ENCODE data around the gene SLC15A4. TPM values are rescaled to one million over a fixed set of nuclear protein-coding genes. Genes with fewer than 3 reads are reported as not detected.
"Not testable (repeated sequence)": the region's sequence is repeated elsewhere in the genome, so short reads cannot be mapped to it uniquely, and the experiment has no call there.

Gene SLC15A4
- total and polyA plus RNA-seq, 4 experiments from 2014 or later = 2.0 to 14.6 (median 10.0) TPM

GRCh38 chr12:128852026-128852698 lies 28.4 kb upstream of the SLC15A4 start:
- intact Hi-C loops (cut with micrococcal nuclease) = no loop called here
- H3K27ac Mint-ChIP-seq = no peak overlapping the region
- H3K4me1 Mint-ChIP-seq = peaks cover 0 to 3% (median 0%) of the 10 kb centered on the region in 4 donors
- CTCF ChIA-PET (ENCODE audit: partially characterized antibody) = no interaction called here
- H3K4me3 Mint-ChIP-seq = no peak overlapping the region
- POLR2A ChIA-PET (ENCODE audit: partially characterized antibody) = no interaction called here
- Histone ChIP-seq H3K4me1 (ENCODE audit: insufficient read depth, low read length) (no peaks in the 10 kb centered on the region), H3K9me3 (ENCODE audit: control insufficient read depth in 1 of 2, low read length in 2 of 2) (no peaks in the 10 kb centered on the region), H3K36me3 (ENCODE audit: insufficient read depth, low read length) (no peaks in the 10 kb centered on the region), H3K27me3 (ENCODE audit: insufficient read depth, low read length) (no peaks in the 10 kb centered on the region), H3K27ac (ENCODE audit: low read depth, low read length) (no peak overlapping the region), H3K4me3 (ENCODE audit: low read length in 2 of 2) (no peak overlapping the region)
- H3K36me3 Mint-ChIP-seq = no peaks in the 10 kb centered on the region
- H3K9me3 Mint-ChIP-seq = peaks cover 0 to 7% (median 0%) of the 10 kb centered on the region in 8 donors
- no peak for DNase-seq
- peaks cover 14 to 18% of the 10 kb centered on the region in 2 donors for H3K27me3 Mint-ChIP-seq

- H3K27ac Mint-ChIP-seq; H3K27me3 ChIP-seq (ENCODE audit: insufficient read depth, low read length); intact Hi-C loops (cut with micrococcal nuclease); H3K36me3 Mint-ChIP-seq; H3K4me1 Mint-ChIP-seq; POLR2A ChIA-PET (ENCODE audit: partially characterized antibody); H3K9me3 ChIP-seq (ENCODE audit: control insufficient read depth in 1 of 2, low read length in 2 of 2); H3K4me1 ChIP-seq (ENCODE audit: insufficient read depth, low read length); H3K36me3 ChIP-seq (ENCODE audit: insufficient read depth, low read length); H3K9me3 Mint-ChIP-seq; DNase-seq; CTCF ChIA-PET (ENCODE audit: partially characterized antibody); H3K4me3 ChIP-seq (ENCODE audit: low read length in 2 of 2); H3K4me3 Mint-ChIP-seq; H3K27ac ChIP-seq (ENCODE audit: low read depth, low read length): not testable (repeated sequence)
- H3K27me3 Mint-ChIP-seq = peaks cover 12 to 18% of the 10 kb centered on the region in 2 donors
These were observed 27.7 kb upstream of the SLC15A4 start for GRCh38 chr12:128851429-128851828.

GRCh38 chr12:128850400-128850799 lies 26.6 kb upstream of the SLC15A4 start:
- DNase-seq = no peak
- Histone ChIP-seq H3K4me3 (ENCODE audit: low read length in 2 of 2) (no peak overlapping the region), H3K27me3 (ENCODE audit: insufficient read depth, low read length) (no peaks in the 10 kb centered on the region), H3K36me3 (ENCODE audit: insufficient read depth, low read length) (no peaks in the 10 kb centered on the region), H3K27ac (ENCODE audit: low read depth, low read length) (no peak overlapping the region), H3K4me1 (ENCODE audit: insufficient read depth, low read length) (no peaks in the 10 kb centered on the region), H3K9me3 (ENCODE audit: control insufficient read depth in 1 of 2, low read length in 2 of 2) (no peaks in the 10 kb centered on the region)
- POLR2A ChIA-PET (ENCODE audit: partially characterized antibody) = no interaction called here
- CTCF ChIA-PET (ENCODE audit: partially characterized antibody) = no interaction called here
- Mint-ChIP-seq H3K27me3 (peaks cover 12 to 16% of the 10 kb centered on the region in 2 donors), H3K4me1 (peaks cover 0 to 1% (median 0%) of the 10 kb centered on the region in 4 donors), H3K36me3 (no peaks in the 10 kb centered on the region), H3K9me3 (peaks cover 0 to 5% (median 0%) of the 10 kb centered on the region in 8 donors), H3K4me3 (no peak overlapping the region), H3K27ac (no peak overlapping the region)
- intact Hi-C loops (cut with micrococcal nuclease) = no loop called here

GRCh38 chr12:128849806-128850205 lies 26.0 kb upstream of the SLC15A4 start:
- H3K4me3 Mint-ChIP-seq; H3K36me3 ChIP-seq (ENCODE audit: insufficient read depth, low read length); H3K27me3 ChIP-seq (ENCODE audit: insufficient read depth, low read length); H3K36me3 Mint-ChIP-seq; DNase-seq; H3K4me1 ChIP-seq (ENCODE audit: insufficient read depth, low read length); intact Hi-C loops (cut with micrococcal nuclease); POLR2A ChIA-PET (ENCODE audit: partially characterized antibody); H3K27ac Mint-ChIP-seq; H3K4me3 ChIP-seq (ENCODE audit: low read length in 2 of 2); H3K9me3 ChIP-seq (ENCODE audit: control insufficient read depth in 1 of 2, low read length in 2 of 2); H3K4me1 Mint-ChIP-seq; H3K9me3 Mint-ChIP-seq; CTCF ChIA-PET (ENCODE audit: partially characterized antibody); H3K27ac ChIP-seq (ENCODE audit: low read depth, low read length): not testable (repeated sequence)
- peaks cover 11 to 14% of the 10 kb centered on the region in 2 donors for H3K27me3 Mint-ChIP-seq

GRCh38 chr12:128848371-128848770 lies 24.6 kb upstream of the SLC15A4 start:
- H3K4me3 ChIP-seq (ENCODE audit: low read length in 2 of 2) = no peak overlapping the region
- H3K27ac ChIP-seq (ENCODE audit: low read depth, low read length) = no peak overlapping the region
- no peaks in the 10 kb centered on the region for H3K36me3 Mint-ChIP-seq
- H3K9me3 ChIP-seq (ENCODE audit: control insufficient read depth in 1 of 2, low read length in 2 of 2) = no peaks in the 10 kb centered on the region
- peaks cover 0 to 5% (median 0%) of the 10 kb centered on the region in 8 donors for H3K9me3 Mint-ChIP-seq
- POLR2A ChIA-PET (ENCODE audit: partially characterized antibody) = interaction anchor here (0.6 kb wide), 1 partner anchor 10 kb away, joined by 3 read pairs; no protein-coding TSS in a partner anchor
- no peaks in the 10 kb centered on the region for H3K36me3 ChIP-seq (ENCODE audit: insufficient read depth, low read length)
- H3K4me1 Mint-ChIP-seq = no peaks in the 10 kb centered on the region
- no peak overlapping the region for H3K4me3 Mint-ChIP-seq
- no peak for DNase-seq
- intact Hi-C loops (cut with micrococcal nuclease) = no loop called here
- no peaks in the 10 kb centered on the region for H3K27me3 ChIP-seq (ENCODE audit: insufficient read depth, low read length)
- peaks cover 6 to 8% of the 10 kb centered on the region in 2 donors for H3K27me3 Mint-ChIP-seq
- H3K4me1 ChIP-seq (ENCODE audit: insufficient read depth, low read length) = no peaks in the 10 kb centered on the region
- CTCF ChIA-PET (ENCODE audit: partially characterized antibody) = no interaction called here
- peak overlapping the region in 1 of 7 donors; percentile 69 for H3K27ac Mint-ChIP-seq

DNA sequence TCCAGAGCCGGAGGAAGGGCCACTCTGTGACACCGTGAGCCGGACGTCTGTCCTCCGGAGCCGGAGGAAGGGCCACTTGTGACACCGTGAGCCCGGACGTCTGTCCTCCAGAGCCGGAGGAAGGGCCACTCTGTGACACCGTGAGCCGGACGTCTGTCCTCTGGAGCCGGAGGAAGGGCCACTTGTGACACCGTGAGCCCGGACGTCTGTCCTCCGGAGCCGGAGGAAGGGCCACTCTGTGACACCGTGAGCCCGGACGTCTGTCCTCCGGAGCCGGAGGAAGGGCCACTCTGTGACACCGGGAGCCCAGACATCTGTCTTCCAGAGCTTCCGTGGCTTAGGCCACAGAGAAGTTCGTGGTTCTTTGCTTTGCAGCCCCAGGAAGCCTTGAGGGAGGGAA lies 22.9 kb upstream of the SLC15A4 start:
- H3K4me1 Mint-ChIP-seq; H3K4me3 Mint-ChIP-seq; H3K4me1 ChIP-seq (ENCODE audit: insufficient read depth, low read length); POLR2A ChIA-PET (ENCODE audit: partially characterized antibody); intact Hi-C loops (cut with micrococcal nuclease); H3K9me3 ChIP-seq (ENCODE audit: control insufficient read depth in 1 of 2, low read length in 2 of 2); H3K4me3 ChIP-seq (ENCODE audit: low read length in 2 of 2); CTCF ChIA-PET (ENCODE audit: partially characterized antibody); H3K27ac Mint-ChIP-seq; H3K27me3 ChIP-seq (ENCODE audit: insufficient read depth, low read length); H3K27ac ChIP-seq (ENCODE audit: low read depth, low read length); DNase-seq; H3K9me3 Mint-ChIP-seq; H3K36me3 Mint-ChIP-seq; H3K36me3 ChIP-seq (ENCODE audit: insufficient read depth, low read length); H3K27me3 Mint-ChIP-seq: not testable (repeated sequence)

- Mint-ChIP-seq H3K27me3 (peaks cover 0 to 4% of the 10 kb centered on the region in 2 donors), H3K27ac (no peak overlapping the region), H3K4me3 (no peak overlapping the region), H3K4me1 (peaks cover 0 to 6% (median under 1%) of the 10 kb centered on the region in 4 donors), H3K9me3 (peaks cover 0 to 3% (median 0%) of the 10 kb centered on the region in 8 donors), H3K36me3 (no peaks in the 10 kb centered on the region)
- Histone ChIP-seq H3K27me3 (ENCODE audit: insufficient read depth, low read length) (no peaks in the 10 kb centered on the region), H3K4me3 (ENCODE audit: low read length in 2 of 2) (no peak overlapping the region), H3K27ac (ENCODE audit: low read depth, low read length) (no peak overlapping the region), H3K4me1 (ENCODE audit: insufficient read depth, low read length) (no peaks in the 10 kb centered on the region), H3K36me3 (ENCODE audit: insufficient read depth, low read length) (no peaks in the 10 kb centered on the region), H3K9me3 (ENCODE audit: control insufficient read depth in 1 of 2, low read length in 2 of 2) (no peaks in the 10 kb centered on the region)
- POLR2A ChIA-PET (ENCODE audit: partially characterized antibody) = no interaction called here
- CTCF ChIA-PET (ENCODE audit: partially characterized antibody) = no interaction called here
- no peak for DNase-seq
- intact Hi-C loops (cut with micrococcal nuclease) = no loop called here
These were observed 20.4 kb upstream of the SLC15A4 start for GRCh38 chr12:128844031-128844635.
